Left ventricle myocardium superior (tissue), 1 donor: ENCODE measurements around the gene SPTBN1. TPM values are rescaled to one million over a fixed set of nuclear protein-coding genes. Genes with fewer than 3 reads are reported as not detected.

Experiments
- total RNA-seq: library from RNA; stranded (reverse); fragmentation: NEBNext Ultra II Directional; extraction: Animal tissue kit (Norgen Biotek cat#: 25700); gene quantifications from one replicate; pipeline ENCODE4 v1.2.1, GENCODE V29; 2021
- donor health status: DM: no; HTN: yes; CAD: no; lungs with severe emphysema.

SPTBN1 gene
- total RNA-seq, 1 donor from 2014 or later, result 468 TPM

Other genes starting within 250 kb of the SPTBN1 start
- gene TSPYL6, start 200.1 kb upstream of the SPTBN1 start, total RNA-seq, result not detected